Astrocyte (in vitro differentiated cells and primary cell): ENCODE results near the gene RAB3IL1.

ENCODE experiments used
- CTCF ChIP-seq: IDR thresholded peaks from 2 replicates; pipeline ENCODE4 v1.5.1; 2011; ENCODE audit warnings: low read depth, mild to moderate bottlenecking, inconsistent platforms, low read length, moderate library complexity; ENCODE audit not compliant: insufficient read depth
- EZH2 ChIP-seq: IDR thresholded peaks from 2 replicates; pipeline ENCODE4 v1.6.1; 2012; ENCODE audit warnings: mild to moderate bottlenecking, low read length, inconsistent platforms; ENCODE audit not compliant: insufficient read depth

- TF ChIP-seq CTCF (no peak), EZH2 (no peak)
Observed at GRCh38 chr11:61879152-61879551, 38.2 kb downstream of the RAB3IL1 start.
